GM13977 (cell line): Measurements from ENCODE around the gene NRAP.

Experiments used
- DNase-seq: peaks from one replicate; pipeline ENCODE4 v3.0.0; 2012; ENCODE audit warnings: low spot score
- in situ Hi-C: fragments of 300-500 bp; cut with MboI; formaldehyde crosslinking; loops from one replicate; pipeline ENCODE4 v1.12.0; 2022; ENCODE audit warnings: low sequenced_read_pairs, low pct_unique_long_range_greater_than_20kb, mixed read lengths, inconsistent platforms; ENCODE audit not compliant: unreplicated experiment
- TF ChIP-seq, protein P1 (sequence below): IDR thresholded peaks from 2 replicates; pipeline ENCODE4 v1.5.1; 2012; ENCODE audit warnings: mild to moderate bottlenecking, control low read depth; ENCODE audit not compliant: insufficient read depth; ENCODE audit errors: extremely low read depth, missing control alignments

NRAP gene

DNA sequence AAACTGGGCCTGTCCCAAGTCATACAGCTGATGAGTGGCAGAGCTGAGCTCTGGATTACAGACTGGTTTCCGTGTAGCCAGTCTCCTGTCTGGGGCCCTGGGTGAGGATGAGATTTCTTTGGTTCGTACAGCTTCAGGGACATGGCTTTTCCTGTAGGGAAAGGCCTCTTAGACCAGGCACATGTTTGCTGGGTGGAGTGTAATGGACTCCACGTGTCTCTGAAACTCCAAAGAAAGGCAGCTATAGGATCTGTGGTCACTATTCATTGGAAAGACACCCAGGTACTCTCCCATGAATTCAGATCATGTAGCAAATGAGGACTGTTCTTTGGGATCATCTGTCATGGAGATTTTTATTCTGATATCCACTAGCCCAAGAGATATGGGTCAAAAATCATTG is 108.6 kb downstream of the NRAP start:
- TF ChIP-seq, protein P1, sequence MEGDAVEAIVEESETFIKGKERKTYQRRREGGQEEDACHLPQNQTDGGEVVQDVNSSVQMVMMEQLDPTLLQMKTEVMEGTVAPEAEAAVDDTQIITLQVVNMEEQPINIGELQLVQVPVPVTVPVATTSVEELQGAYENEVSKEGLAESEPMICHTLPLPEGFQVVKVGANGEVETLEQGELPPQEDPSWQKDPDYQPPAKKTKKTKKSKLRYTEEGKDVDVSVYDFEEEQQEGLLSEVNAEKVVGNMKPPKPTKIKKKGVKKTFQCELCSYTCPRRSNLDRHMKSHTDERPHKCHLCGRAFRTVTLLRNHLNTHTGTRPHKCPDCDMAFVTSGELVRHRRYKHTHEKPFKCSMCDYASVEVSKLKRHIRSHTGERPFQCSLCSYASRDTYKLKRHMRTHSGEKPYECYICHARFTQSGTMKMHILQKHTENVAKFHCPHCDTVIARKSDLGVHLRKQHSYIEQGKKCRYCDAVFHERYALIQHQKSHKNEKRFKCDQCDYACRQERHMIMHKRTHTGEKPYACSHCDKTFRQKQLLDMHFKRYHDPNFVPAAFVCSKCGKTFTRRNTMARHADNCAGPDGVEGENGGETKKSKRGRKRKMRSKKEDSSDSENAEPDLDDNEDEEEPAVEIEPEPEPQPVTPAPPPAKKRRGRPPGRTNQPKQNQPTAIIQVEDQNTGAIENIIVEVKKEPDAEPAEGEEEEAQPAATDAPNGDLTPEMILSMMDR, result no peak
- in situ Hi-C loops, result no loop called here
- DNase-seq, result no peak

DNA sequence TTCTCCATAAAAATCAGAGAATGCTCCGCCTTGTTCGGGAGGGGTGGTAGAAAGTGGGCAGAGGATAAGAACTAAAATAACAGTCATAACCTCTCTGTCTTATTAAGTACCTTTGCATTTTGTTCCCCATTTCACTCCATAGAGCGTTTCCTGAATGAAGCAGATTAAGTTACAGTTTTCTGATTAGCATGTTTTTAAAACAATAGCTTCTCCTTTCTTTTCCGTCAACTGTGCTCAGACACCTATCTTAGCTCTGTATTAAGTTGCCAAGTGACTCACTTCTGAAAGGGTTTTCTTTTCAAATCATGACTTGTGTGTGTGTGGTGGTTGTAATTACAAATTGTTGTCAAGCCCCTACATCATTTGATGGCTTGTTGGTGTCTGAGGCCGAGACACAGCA is 109.6 kb downstream of the NRAP start:
- no peak for DNase-seq
- in situ Hi-C loops, result no loop called here
- TF ChIP-seq, protein P1, result no peak

DNA sequence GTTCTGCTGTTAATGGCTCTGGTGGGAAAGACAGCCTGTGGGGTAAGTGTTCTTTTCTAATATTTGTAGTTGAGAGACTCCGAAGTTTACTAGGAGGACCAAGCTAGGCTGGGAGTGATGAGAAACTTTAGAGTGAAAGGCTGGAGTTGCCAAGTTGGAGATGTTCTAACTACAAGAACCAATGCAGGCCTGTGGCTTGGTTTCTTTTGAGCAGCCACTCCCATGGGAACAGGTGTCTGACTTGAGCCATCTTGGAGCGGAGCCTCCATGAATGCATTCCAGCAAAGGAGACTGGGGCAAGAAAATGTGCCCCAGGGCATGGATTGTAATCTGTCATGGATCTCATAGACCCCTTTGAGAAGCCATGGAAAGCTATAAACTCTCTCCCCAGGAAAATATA is 110.7 kb downstream of the NRAP start:
- TF ChIP-seq, protein P1, result no peak
- DNase-seq, result no peak
- in situ Hi-C loops, result no loop called here

DNA sequence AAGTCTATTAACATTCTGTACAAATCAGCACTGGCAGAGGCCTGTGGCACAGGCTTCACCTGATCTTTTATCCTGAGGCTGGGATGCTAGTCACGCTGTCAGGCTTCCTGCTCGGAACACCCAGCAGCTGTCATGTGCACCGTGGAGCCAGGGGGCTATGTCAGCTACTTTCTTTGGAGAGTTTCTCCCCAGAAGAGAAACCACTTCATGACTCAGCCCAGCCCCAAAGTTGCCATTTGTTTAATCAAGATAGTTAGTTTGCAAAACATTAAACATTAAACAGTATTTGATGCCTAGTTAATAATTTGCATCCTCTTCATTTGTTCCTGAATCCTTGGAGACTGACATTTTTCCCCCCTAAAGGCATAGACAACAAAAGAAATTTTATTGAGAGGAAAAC is 111.1 kb downstream of the NRAP start, which contains the start of gene HABP2:
Gene HABP2 (plus strand): TSS at position 353 of the 400 bp plus-strand sequence. CDS start 69 bp downstream, outside the sequence.
- DNase-seq, result no peak
- in situ Hi-C loops, result no loop called here
- TF ChIP-seq, protein P1, result no peak

DNA sequence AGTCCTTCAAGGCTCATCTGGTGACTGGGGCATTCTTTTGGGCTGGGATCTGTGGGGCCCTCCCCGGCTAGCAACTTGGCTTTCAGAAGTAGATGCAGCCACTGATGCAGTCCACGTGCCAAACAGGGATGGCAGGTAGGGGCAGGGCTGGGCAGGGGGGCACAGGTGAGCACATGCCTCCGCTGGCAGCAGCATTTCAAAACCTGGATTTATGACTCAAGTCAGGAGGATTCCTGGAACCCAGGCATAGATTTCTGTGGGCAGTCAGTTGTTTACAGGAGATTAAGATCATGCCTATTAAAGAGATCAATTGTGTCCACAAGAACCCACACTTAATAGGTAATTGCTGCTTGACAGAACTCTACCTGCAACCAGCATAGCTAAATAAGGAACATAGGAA is 111.8 kb downstream of the NRAP start:
- in situ Hi-C loops, result no loop called here
- DNase-seq, result no peak
- TF ChIP-seq, protein P1, result no peak

DNA sequence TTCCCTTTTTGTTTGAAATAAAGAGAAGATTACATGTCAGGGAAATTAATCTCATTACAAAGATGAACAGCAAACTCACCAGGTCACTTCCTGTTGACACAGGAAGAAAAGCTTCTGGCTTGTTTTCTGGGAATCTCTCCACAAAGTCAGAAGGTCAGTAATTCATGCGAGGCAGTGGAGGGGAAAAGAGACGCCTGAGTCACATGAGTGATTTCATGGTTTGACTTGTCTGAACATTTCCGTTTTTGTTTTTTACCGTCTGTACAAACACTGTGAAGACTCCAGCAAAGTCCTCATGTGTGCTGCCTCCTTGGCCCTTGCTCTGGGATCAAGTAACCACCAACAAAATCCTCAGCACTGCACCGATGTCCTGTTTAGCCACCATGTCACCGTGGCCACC is 113.5 kb downstream of the NRAP start:
- no peak for DNase-seq

DNA sequence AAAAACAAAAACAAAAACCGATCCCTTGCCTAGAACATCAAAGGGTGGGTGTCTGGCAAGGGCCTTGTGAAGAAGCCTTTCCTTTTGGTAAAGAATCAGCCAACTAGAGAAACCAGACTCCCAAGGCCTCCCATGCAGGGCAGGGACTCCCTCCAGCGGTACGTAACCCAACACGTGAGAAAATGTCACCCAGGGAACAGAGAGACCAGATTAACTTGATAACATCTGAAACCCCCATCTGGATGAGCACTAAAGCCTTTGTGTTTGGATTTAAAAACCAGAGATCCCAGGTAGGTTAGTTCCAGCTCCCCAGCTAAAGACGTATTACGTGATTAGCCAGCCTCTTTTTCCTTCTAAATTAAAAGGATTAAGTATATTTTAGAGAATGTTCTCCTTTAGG is 114.0 kb downstream of the NRAP start:
- DNase-seq, result no peak
- TF ChIP-seq, protein P1, result no peak
- in situ Hi-C loops, result no loop called here

More for the DNA sequence above, 113.5 kb downstream of the NRAP start:
- TF ChIP-seq, protein P1, result no peak
- in situ Hi-C loops, result no loop called here
